KG1 (cell line): ENCODE data around the gene SESN1.

Experiments
- DNase-seq: peaks from one replicate; lab custom pipeline; 2025; lab: John Stamatoyannopoulos, UW

Gene SESN1

DNA sequence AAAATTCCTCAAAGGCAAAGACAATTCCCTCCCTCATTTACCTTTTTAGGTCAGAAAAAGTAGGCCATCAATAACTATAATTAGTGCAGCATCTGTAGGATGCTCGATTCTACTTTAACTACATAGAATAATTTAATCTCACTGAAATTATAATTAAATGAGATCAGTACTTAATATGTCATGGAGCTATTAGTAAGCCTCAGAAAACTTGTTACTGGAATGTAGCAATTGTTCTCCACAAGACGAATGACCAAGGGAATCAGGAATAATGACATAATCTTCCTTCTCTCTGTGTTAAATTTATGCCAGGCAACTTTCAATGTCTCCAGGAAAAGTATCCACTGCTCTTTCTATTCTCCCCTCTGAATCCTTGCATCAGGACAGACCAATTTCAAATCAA, 34.1 kb downstream of the SESN1 start:
- DNase-seq = no peak

- DNase-seq = peak; percentile 37
These were observed 35.0 kb downstream of the SESN1 start for GRCh38 chr6:109059571-109060021.

GRCh38 chr6:109059153-109059552, 35.5 kb downstream of the SESN1 start:
- DNase-seq = no peak

DNA sequence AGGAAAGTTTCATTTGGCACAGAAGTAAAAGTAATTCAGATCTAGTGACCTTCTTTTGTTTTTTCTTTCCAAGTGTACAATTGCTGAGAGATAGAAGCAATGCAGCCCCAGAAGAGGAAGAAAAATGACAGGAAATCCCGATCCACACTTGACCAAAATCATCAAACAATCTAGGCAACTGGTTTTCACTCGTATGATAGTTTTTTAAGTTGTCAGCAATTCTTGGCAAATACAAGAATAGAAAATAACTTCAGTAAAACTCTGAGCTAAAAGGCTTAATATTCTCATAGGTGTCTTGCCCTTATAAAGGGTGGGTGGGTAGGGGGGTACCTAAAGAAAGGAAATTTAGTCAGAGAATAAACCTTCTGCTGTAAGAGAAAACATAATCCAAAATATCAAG, 36.0 kb downstream of the SESN1 start:
- DNase-seq = no peak

DNA sequence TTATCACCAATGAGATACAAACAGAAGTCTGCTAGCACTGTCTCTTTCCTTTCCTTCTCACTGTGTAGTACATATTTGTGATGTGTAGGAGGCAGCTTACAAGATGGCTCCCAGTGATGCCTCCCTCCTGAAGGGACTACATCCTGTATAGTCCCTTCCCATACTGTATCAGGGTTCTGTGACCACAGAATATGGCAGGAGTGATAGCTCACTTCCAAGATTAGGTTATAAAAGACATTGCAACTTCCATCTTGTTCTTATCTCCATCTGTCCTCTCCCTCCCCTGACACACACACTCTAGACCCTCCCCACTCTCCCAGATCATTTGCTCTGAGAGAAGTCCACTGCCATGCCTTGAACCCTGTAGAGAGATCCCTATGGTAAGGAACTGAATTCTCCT, 38.0 kb downstream of the SESN1 start:
- DNase-seq = no peak

- no peak for DNase-seq
These were observed 38.8 kb downstream of the SESN1 start for GRCh38 chr6:109055771-109056235.

GRCh38 chr6:109053336-109053735, 41.3 kb downstream of the SESN1 start:
- no peak for DNase-seq

- DNase-seq = no peak
These were observed 41.8 kb downstream of the SESN1 start for GRCh38 chr6:109052852-109053251.

DNA sequence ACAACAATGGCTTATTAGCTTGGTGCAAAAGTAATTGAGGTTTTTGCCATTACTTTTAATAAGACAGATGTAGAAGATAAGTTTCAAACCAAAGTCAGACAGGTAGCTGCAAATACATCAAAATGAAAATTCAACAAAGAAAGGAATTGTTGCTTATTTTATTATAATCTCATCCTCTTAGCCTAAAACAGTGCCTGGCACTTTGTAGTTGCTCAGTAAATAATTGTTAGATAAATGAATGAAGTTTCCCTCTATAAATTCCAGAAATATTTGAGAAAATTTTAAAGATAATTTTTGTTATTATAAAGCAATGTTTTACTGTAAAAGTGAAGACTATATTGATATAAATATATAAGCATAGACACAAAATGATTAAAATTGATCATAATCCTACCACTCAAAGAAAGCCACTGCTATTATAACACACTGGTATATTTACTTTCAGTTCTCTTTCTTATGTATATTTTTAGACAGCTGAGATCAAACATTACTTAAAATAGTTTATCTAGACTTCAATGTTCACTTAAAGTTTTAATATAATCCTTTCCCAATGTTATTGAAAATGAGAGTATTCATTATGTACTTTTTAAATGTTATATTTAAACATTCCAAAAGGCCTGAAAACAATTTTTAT, 42.5 kb downstream of the SESN1 start:
- DNase-seq = no peak

- no peak for DNase-seq
These were observed 43.2 kb downstream of the SESN1 start for GRCh38 chr6:109051301-109052017.

GRCh38 chr6:109050447-109051102, 44.1 kb downstream of the SESN1 start:
- DNase-seq = no peak

DNA sequence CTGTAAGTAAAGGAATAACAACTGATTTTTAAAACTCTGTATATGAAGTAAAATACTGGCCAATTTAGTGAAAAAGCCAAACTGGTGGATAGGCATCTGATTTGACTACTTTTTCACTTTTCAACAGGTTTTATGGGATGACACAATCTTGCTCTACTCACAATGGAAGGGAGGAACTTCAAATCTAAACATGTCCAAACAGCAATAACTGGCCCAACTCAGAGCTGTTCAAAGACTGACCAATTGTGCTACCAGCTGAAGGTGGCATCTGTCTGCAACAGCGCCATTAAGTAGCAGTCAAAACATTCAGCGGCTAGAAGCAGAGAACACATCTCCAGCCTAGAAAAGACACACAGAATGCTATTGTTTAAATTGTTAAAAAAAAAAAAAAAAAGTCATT, 44.6 kb downstream of the SESN1 start:
- DNase-seq = no peak

DNA sequence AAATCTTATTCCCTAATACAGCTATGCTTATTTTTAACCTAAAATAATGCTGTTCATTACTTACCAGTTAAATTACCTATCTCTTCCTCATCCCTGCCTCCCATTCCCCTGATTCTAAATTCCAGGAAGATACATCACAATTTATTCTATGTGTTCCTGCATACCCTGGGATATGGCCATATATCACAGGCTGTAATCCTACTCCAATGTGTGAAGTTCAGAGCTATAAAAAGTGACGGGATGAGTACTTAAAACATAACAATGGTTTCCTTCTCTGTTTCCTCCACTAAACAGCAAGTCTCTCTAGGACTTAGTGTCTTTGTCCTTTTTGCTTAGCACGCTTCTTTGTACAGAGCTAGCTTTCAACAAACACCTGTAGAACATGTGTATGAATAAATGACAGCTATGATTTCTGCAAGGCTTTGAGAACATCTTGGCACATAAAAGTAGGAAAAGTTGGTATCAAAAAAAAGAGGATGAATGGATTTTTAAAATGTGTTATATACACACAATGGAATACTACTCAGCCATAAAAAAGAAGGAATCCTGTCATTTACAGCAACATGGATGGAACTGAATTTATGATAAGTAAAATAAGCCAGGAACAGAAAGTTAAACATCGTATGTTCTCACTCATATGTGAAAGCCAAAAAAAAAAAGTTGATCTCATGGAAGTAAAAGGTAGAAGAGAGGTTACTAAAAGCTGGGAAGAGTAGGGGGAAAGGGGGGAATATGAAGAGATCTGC, 45.8 kb downstream of the SESN1 start:
- no peak for DNase-seq

DNA sequence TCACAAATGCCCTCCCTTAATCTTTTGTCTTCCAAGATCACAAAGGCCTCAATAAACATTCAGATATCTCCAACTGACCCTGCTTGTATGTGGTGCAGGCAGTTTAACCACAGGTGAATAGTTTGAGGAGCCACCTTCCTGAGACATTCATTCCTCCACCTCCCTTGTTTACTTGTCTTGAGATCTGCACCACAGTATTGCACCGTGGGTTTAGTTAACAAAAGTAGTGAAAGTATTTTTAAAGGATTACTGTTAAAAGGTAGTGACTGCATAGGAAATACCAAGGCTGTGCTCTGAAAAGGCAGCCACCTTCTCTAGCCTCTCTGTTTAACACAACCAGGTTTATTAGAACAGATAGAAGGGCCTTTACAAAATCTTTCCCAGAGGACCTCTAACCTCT, 46.5 kb downstream of the SESN1 start:
- no peak for DNase-seq

GRCh38 chr6:109045493-109045892, 49.2 kb downstream of the SESN1 start:
- no peak for DNase-seq

DNA sequence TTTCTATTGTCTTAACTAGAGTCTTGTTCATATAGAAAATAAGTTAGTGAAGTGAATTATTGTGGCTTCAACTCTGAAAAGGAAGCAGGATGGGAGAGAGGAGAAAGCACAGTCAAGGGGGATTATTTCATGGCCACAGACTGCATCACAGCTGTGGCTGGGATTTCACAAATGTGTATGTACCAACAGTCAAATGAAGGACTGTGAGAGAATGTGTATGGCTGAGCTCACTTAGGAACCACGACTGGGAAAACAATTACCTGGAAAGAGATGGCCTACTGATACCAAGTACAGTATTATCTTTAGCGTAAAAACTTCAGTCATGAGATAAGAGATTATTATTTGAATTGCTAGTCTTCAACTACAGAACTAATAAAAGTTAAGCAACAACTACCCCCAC, 54.9 kb downstream of the SESN1 start:
- no peak for DNase-seq

GRCh38 chr6:109038837-109039398, 55.7 kb downstream of the SESN1 start:
- DNase-seq = no peak

DNA sequence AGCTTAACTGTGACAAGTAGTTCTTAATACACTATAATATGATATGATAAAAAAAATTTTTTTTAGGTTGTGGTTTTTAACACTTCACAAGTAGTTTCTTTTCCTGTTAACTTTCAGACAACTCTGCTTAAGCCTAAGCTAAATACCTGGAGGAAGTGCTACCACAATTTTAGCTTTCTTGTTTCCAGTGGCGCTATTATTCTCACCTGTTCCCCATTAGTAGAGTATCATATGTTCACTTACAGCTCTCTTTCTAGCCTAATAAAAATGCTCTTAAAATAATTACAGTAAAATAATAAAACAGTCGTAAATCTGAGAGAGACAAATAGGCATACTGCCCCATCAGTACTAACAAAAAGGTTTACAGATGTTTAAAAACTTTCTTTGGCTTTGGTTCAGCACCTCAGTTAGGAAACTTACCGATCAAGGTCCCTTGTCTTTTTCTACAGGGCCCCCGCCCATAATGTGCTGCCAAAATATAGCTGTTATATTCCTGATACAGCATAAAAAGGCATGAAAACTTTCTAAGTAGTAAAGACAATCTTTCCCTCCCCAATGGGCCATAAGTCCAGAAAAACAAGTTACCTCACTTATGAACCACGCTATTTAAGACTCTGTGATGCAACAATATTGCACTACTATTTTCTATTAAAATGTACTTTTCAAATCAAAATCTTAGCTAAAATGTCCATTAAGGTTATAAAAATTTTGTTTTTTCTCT, 57.9 kb downstream of the SESN1 start:
- no peak for DNase-seq

DNA sequence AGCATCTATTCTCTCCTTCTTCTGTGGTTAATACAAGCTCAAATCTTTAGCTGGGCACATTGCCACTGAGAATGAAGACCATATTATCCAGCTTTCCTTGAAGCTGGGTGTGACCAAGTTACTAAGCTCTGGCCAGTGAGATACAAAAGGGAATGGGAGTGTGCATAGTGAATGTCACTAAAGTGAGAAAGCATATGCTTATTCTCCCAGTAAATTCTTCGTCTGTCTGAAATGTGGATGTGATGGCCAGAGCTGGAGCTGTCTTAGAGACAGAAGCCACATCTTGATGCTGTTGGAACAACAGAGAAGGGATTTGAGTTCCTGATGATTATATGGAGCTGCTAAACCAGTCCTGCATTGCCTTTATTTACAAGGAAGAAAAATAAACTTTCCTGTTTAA, 60.1 kb downstream of the SESN1 start:
- DNase-seq = no peak

- DNase-seq = no peak
These were observed 61.0 kb downstream of the SESN1 start for GRCh38 chr6:109033655-109034054.

DNA sequence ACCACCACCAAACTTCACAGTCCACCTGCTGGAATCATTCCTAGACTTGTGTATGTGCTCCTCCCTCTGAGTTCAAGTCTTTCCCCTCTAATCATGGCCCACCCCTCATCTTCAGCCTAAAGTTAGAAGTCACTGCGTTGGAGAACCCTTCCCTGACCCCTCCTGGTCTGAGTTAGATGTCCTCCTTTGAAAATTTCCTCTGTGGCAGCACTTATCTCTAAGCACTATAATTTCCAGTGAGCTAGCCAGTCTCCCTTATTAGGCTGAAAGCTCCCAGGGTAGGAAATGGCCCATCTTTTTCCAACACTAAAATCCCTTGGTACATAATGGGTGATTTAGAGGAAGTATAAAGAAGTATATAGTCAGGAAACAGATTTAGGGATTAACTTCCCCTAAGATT, 63.2 kb downstream of the SESN1 start:
- no peak for DNase-seq

DNA sequence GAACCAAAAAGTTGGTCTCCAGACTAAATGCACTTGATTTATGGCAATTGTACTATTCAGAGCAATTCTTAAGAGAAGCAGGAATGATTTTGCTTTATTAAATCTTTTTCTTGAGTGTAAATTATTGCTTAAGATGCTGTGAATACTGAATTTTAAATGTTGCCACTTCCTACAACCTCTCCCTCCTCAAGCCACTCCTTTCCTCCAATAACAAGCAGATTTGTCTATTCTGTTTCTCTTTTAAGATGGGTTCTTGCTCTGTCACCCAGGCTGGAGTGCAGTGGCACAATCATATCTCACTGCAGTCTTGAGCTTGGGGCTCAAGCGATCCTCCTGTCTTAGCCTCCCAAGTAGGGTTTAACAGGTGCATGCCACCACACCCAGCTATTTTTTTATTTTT, 65.3 kb downstream of the SESN1 start:
- DNase-seq = no peak
